GM18526 (cell line): ENCODE results near the gene TRIM54.

Experiments
- POLR2A ChIP-seq: IDR thresholded peaks from 3 replicates; pipeline ENCODE4 v1.6.1; 2011; ENCODE audit not compliant: insufficient read length; ENCODE audit errors: extremely low read depth

TRIM54 gene

DNA sequence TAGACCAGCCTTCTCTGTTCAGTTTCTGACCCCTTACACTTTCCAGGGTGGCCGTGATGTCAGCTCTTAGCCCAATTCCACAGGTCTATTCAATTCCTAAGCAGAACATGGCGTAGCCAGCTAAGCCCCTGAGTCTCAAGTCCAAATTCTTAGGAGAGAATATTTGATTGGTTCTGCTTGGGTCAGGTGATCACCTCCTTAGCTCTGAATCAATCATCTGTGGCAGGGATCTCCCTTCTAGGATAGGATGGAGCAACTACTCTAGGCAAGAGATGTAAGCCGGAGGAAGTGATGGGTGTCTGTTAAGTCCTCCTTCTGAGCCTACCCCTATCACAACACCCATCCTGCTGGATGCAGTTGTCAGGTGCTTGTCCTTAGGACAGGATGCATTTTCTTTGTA lies 15.0 kb downstream of the TRIM54 start:
- TF ChIP-seq POLR2A: no peak

DNA sequence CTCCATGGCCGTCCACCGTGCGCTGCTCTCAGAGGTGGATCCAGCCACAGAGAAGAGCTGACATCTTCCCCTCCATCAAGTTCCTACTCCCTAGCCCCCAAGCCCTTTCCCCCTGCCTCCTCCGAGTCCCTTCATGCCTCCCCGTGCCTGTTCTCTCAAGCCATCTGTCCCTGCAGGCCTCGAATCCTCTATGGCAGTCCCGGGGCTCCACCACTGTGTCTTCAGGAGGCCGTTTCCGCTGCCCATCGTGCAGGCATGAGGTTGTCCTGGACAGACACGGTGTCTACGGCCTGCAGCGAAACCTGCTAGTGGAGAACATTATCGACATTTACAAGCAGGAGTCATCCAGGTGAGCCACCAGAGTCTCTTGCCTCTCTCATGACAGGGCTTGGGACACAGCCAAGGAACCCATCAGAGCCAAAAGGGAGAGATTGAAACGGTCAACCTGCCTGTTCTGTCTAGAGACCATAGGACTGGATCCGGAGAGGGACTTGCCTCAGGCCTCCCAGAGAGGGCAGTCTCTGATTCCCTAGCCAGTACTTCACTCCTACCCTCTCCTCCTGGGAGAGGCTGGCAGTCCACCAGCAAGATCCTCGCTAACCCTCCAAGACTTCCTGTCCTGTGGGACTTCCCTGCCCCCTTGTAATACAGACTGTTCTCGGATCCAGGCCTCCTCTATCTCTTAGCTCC lies 16.3 kb downstream of the TRIM54 start:
- no peak for TF ChIP-seq POLR2A

GRCh38 chr2:27303093-27304025 lies 21.1 kb downstream of the TRIM54 start:
- no peak for TF ChIP-seq POLR2A

- no peak for TF ChIP-seq POLR2A
These were observed 22.4 kb downstream of the TRIM54 start for GRCh38 chr2:27304488-27305240.

DNA sequence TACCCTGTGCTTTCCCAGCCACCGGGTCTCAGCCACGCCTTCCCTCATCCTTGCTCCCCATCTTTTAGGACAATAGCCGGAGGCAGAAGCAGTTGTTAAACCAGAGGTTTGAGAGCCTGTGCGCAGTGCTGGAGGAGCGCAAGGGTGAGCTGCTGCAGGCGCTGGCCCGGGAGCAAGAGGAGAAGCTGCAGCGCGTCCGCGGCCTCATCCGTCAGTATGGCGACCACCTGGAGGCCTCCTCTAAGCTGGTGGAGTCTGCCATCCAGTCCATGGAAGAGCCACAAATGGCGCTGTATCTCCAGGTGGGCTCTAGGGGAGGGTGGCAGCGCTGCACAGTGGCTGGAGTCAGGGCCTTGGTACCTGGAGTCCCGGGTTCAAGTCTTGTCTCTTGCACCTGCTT lies 23.3 kb downstream of the TRIM54 start:
- TF ChIP-seq POLR2A: no peak

- no peak for TF ChIP-seq POLR2A
These were observed 23.9 kb downstream of the TRIM54 start for GRCh38 chr2:27306136-27306535.

DNA sequence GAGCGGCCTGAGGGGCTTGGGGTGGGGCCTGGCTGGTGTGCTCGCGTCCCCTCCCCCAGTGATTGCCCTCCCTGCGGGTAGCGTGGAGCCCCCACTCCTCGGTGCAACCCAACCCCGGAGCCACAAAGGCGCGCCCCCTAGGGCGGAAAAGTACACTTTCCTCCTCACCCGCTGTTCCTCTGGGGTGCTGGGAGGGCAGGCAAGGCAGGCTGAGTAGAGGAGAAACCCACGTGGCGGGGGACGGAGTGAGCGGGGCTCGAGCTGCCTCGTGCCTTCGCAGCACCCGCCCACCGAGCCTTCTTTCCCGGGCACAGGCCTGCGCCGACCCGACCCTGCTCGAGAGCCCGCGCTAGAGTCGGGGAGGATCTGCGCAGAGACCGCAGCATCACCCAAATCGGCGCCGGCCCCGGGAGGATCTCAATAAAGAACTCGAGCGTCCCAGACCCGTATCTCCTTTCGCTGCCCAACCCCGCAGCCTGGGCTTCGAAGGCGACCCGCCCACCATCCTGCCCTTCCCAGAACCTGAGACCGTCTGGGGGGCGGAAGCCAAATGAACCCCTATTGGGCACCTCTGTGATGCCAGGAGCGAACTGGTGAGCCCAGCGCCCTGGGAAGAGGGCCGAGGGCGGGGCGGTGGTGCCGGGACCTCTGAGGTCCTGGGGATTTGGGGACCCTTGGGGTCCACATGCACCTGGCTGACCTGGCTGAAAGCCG lies 24.5 kb downstream of the TRIM54 start:
- TF ChIP-seq POLR2A: no peak

GRCh38 chr2:27307287-27307544 lies 25.0 kb downstream of the TRIM54 start:
- no peak for TF ChIP-seq POLR2A

- TF ChIP-seq POLR2A: no peak
These were observed 25.5 kb downstream of the TRIM54 start for GRCh38 chr2:27307545-27308358.

DNA sequence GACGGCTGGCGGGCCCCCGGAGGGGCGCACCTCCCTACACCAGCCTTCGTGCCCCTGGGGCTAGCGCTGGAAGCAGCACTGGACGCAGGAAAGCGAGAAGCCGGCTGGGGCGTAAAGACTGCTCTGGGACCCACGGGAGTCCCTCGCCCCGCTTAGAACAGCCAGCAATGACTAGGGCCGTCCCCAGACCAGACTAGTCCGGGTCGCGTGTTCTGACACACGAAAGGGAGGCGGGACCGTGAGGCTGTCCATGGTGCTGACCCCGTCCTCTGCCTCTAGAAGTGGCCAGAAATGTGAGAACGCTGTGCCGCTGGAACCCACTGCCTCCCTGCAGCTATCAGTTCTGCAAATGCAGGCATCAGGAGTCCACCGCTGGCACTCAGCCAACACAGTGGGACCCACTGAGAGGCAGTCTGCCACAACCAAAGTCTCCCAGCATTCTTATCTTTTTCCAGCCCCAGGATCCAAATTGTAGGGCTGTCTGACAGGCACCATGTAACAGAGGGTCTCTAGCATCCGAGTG lies 26.2 kb downstream of the TRIM54 start, which contains the start of gene UCN:
TSS of gene UCN (minus strand) at position 87 of the 523 bp plus-strand sequence. CDS start 550 bp downstream, outside the sequence.
- TF ChIP-seq POLR2A: no peak

DNA sequence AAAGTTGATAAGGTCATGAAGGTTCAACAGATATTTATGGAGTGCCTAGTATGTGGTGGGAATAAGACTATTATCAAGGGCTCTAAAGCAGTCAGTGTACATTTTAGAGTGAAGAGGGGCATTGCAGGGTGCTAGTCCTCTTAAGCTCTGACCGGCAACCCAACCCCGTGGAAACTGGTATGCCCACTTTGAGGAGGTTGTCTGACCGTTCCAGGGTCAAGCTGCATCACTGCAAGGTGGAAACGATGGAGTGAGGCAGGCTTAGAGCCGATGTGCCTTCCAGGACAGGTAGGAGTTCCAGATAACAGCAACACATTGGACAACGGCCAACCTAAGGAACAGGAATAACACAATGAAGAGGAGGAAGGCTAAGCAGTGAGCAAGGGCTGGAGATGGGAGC lies 27.4 kb downstream of the TRIM54 start:
- TF ChIP-seq POLR2A: no peak

- TF ChIP-seq POLR2A: no peak
These were observed 29.9 kb downstream of the TRIM54 start for GRCh38 chr2:27312152-27312551.

- no peak for TF ChIP-seq POLR2A
These were observed 31.8 kb downstream of the TRIM54 start for GRCh38 chr2:27313882-27314645.
